C4-2B (cell line): ENCODE data around the gene EZH2.

Source experiments
- H3K27ac ChIP-seq: fragments of 450-650 bp; 2 replicates; pipeline ENCODE4 v1.5.1; 2017
- CTCF ChIP-seq: fragments of 450-650 bp; conservative IDR thresholded peaks from 2 replicates; pipeline ENCODE4 v1.5.1; 2017; ENCODE audit warnings: mild to moderate bottlenecking
- ZFX ChIP-seq: fragments of 450-650 bp; IDR thresholded peaks from 2 replicates; pipeline ENCODE4 v1.6.1; 2017

Gene EZH2

GRCh38 chr7:148772297-148773089, 111.6 kb downstream of the EZH2 start:
- no peak overlapping the region for H3K27ac ChIP-seq

GRCh38 chr7:148770004-148770403, 114.1 kb downstream of the EZH2 start:
- H3K27ac ChIP-seq: no peak overlapping the region
- TF ChIP-seq CTCF (no peak), ZFX (no peak)

More at GRCh38 chr7:148772297-148773089, 111.6 kb downstream of the EZH2 start:
- no peak for TF ChIP-seq CTCF
- TF ChIP-seq ZFX: no peak

- no peak for TF ChIP-seq ZFX
- TF ChIP-seq CTCF: no peak
- H3K27ac ChIP-seq: no peak overlapping the region
Measured at GRCh38 chr7:148763622-148764021, 120.5 kb downstream of the EZH2 start.

- no peak for TF ChIP-seq CTCF
- no peak for TF ChIP-seq ZFX
- H3K27ac ChIP-seq: no peak overlapping the region
Measured at GRCh38 chr7:148761499-148762278, 122.4 kb downstream of the EZH2 start.
